ENCODE data around the gene RRP9.
A peak's percentile ranks its signal among the peaks of the same experiment; 100 is the strongest.

The RRP9 gene

GRCh38 chr3:51966016-51966415 is 24.3 kb upstream of the RRP9 start:
- no peak for TF ChIP-seq CTCF (IDR thresholded peaks at IDR 0.05; ENCODE audit: insufficient read depth, low read depth, low read length, missing control alignments)
- DNase-seq (ENCODE audit: low read depth), result no peak
- H3K4me3 ChIP-seq (ENCODE audit: low read length), result peak overlapping the region; percentile 63

- TF ChIP-seq CTCF (IDR thresholded peaks at IDR 0.05; ENCODE audit: insufficient read depth, low read depth, low read length, missing control alignments), result no peak
These were observed 22.8 kb upstream of the RRP9 start for GRCh38 chr3:51964521-51964920.

GRCh38 chr3:51963951-51964451 is 22.3 kb upstream of the RRP9 start:
- DNase-seq (ENCODE audit: low read depth), result no peak
- TF ChIP-seq CTCF (IDR thresholded peaks at IDR 0.05; ENCODE audit: insufficient read depth, low read depth, low read length, missing control alignments), result no peak
- H3K4me3 ChIP-seq (ENCODE audit: low read length), result no peak overlapping the region

More at GRCh38 chr3:51964521-51964920, 22.8 kb upstream of the RRP9 start:
- no peak for DNase-seq (ENCODE audit: low read depth)
- no peak overlapping the region for H3K4me3 ChIP-seq (ENCODE audit: low read length)

GRCh38 chr3:51962854-51963530 is 21.3 kb upstream of the RRP9 start:
- H3K4me3 ChIP-seq (ENCODE audit: low read length), result no peak overlapping the region
- TF ChIP-seq CTCF (IDR thresholded peaks at IDR 0.05; ENCODE audit: insufficient read depth, low read depth, low read length, missing control alignments), result no peak
- DNase-seq (ENCODE audit: low read depth), result no peak

- H3K4me3 ChIP-seq (ENCODE audit: low read length), result no peak overlapping the region
- no peak for DNase-seq (ENCODE audit: low read depth)
- no peak for TF ChIP-seq CTCF (IDR thresholded peaks at IDR 0.05; ENCODE audit: insufficient read depth, low read depth, low read length, missing control alignments)
These were observed 20.2 kb upstream of the RRP9 start for GRCh38 chr3:51961602-51962569.

GRCh38 chr3:51961011-51961410 is 19.3 kb upstream of the RRP9 start:
- TF ChIP-seq CTCF (IDR thresholded peaks at IDR 0.05; ENCODE audit: insufficient read depth, low read depth, low read length, missing control alignments), result no peak
- no peak for DNase-seq (ENCODE audit: low read depth)
- no peak overlapping the region for H3K4me3 ChIP-seq (ENCODE audit: low read length)

Data from epithelial cell of esophagus (primary cell).